HL-60 (cell line): ENCODE results near the gene THYN1.

Experiments
- CTCF ChIP-seq: IDR thresholded peaks from one replicate; pipeline ENCODE4 v1.5.1; 2011; ENCODE audit warnings: low read length, control low read depth, inconsistent platforms; ENCODE audit not compliant: insufficient read depth
- POLR2AphosphoS5 ChIP-seq: IDR thresholded peaks from 2 replicates; pipeline ENCODE4 v1.6.1; 2012; ENCODE audit warnings: low read depth
- REST ChIP-seq: IDR thresholded peaks from 2 replicates; pipeline ENCODE4 v1.6.1; 2012; ENCODE audit warnings: low read depth; ENCODE audit not compliant: insufficient replicate concordance

GRCh38 chr11:134202661-134203060 is 50.5 kb downstream of the THYN1 start:
- TF ChIP-seq CTCF (no peak), POLR2AphosphoS5 (no peak), REST (no peak)
